SJCRH30 (cell line): Measurements from ENCODE around the gene XAF1. TPM values are rescaled to one million over a fixed set of nuclear protein-coding genes. Genes with fewer than 3 reads are reported as not detected.

Source experiments
- DNase-seq, 2 experiments: peaks; one replicate each; pipeline ENCODE4 v3.0.0-alpha.2; 2015 to 2020
- H3K27ac ChIP-seq: fragments of 250-450 bp; sonication (Bioruptor Pico); 2 replicates; pipeline ENCODE4 v1.5.1; 2020; ENCODE audit warnings: mild to moderate bottlenecking, moderate library complexity
- H3K27me3 ChIP-seq: fragments of 250-450 bp; sonication (Bioruptor Pico); 2 replicates; pipeline ENCODE4 v1.5.1; 2020; ENCODE audit warnings: mild to moderate bottlenecking, moderate library complexity
- H3K36me3 ChIP-seq: fragments of 250-450 bp; sonication (Bioruptor Pico); 2 replicates; pipeline ENCODE4 v1.5.1; 2020; ENCODE audit warnings: mild to moderate bottlenecking, moderate library complexity
- H3K4me1 ChIP-seq: fragments of 250-450 bp; sonication (Bioruptor Pico); 2 replicates; pipeline ENCODE4 v1.5.1; 2020; ENCODE audit warnings: mild to moderate bottlenecking, moderate library complexity
- H3K4me3 ChIP-seq: fragments of 250-450 bp; sonication (Bioruptor Pico); 2 replicates; pipeline ENCODE4 v1.5.1; 2020; ENCODE audit warnings: mild to moderate bottlenecking, moderate library complexity
- H3K9me3 ChIP-seq: fragments of 250-450 bp; sonication (Bioruptor Pico); replicated peaks from 2 replicates; pipeline ENCODE4 v1.5.1; 2020; ENCODE audit warnings: mild to moderate bottlenecking, moderate library complexity
- total RNA-seq: library from RNA; depleted of rRNA; stranded (reverse); fragments of >200 nt; shearing (Covaris generic); gene quantifications from 2 replicates; pipeline ENCODE4 v1.2.3, GENCODE V29; 2014; rRNA removed

The XAF1 gene
- total RNA-seq: 0.04 TPM in 1 of 2 replicates, not detected in the other

GRCh38 chr17:6755731-6756184, at the start of gene XAF1:
TSS of gene XAF1 (plus strand) at chr17:6756046. CDS start at chr17:6756079, 33 bp downstream.
- no peaks in the 10 kb centered on the region for H3K27me3 ChIP-seq
- no peak for DNase-seq
- no peaks in the 10 kb centered on the region for H3K9me3 ChIP-seq
- H3K4me1 ChIP-seq: peaks cover 13% of the 10 kb centered on the region
- H3K27ac ChIP-seq: no peak within 1 kb of the TSS
- H3K36me3 ChIP-seq: no peaks in the 10 kb centered on the region
- no peak within 1 kb of the TSS for H3K4me3 ChIP-seq

GRCh38 chr17:6706499-6706898, 49.3 kb upstream of the XAF1 start:
- no peaks in the 10 kb centered on the region for H3K9me3 ChIP-seq
- no peak overlapping the region for H3K4me3 ChIP-seq
- H3K27ac ChIP-seq: no peak overlapping the region
- no peaks in the 10 kb centered on the region for H3K36me3 ChIP-seq
- no peaks in the 10 kb centered on the region for H3K4me1 ChIP-seq
- DNase-seq: no peak
- no peaks in the 10 kb centered on the region for H3K27me3 ChIP-seq

GRCh38 chr17:6706996-6707395, 48.9 kb upstream of the XAF1 start:
- no peak for DNase-seq
- H3K27ac ChIP-seq: no peak overlapping the region
- H3K9me3 ChIP-seq: no peaks in the 10 kb centered on the region
- no peaks in the 10 kb centered on the region for H3K36me3 ChIP-seq
- no peaks in the 10 kb centered on the region for H3K4me1 ChIP-seq
- no peaks in the 10 kb centered on the region for H3K27me3 ChIP-seq
- H3K4me3 ChIP-seq: no peak overlapping the region

GRCh38 chr17:6708357-6708961, 47.4 kb upstream of the XAF1 start:
- Histone ChIP-seq H3K4me1 (no peaks in the 10 kb centered on the region), H3K4me3 (no peak overlapping the region), H3K36me3 (no peaks in the 10 kb centered on the region), H3K27me3 (no peaks in the 10 kb centered on the region), H3K9me3 (no peaks in the 10 kb centered on the region), H3K27ac (no peak overlapping the region)
- no peak for DNase-seq

GRCh38 chr17:6710317-6710716, 45.5 kb upstream of the XAF1 start:
- H3K27ac ChIP-seq: no peak overlapping the region
- H3K4me1 ChIP-seq: no peaks in the 10 kb centered on the region
- no peaks in the 10 kb centered on the region for H3K9me3 ChIP-seq
- H3K36me3 ChIP-seq: no peaks in the 10 kb centered on the region
- no peak overlapping the region for H3K4me3 ChIP-seq
- no peak for DNase-seq
- no peaks in the 10 kb centered on the region for H3K27me3 ChIP-seq

GRCh38 chr17:6711081-6711674, 44.7 kb upstream of the XAF1 start:
- no peaks in the 10 kb centered on the region for H3K4me1 ChIP-seq
- H3K27me3 ChIP-seq: no peaks in the 10 kb centered on the region
- no peak overlapping the region for H3K4me3 ChIP-seq
- no peaks in the 10 kb centered on the region for H3K9me3 ChIP-seq
- H3K36me3 ChIP-seq: no peaks in the 10 kb centered on the region
- no peak overlapping the region for H3K27ac ChIP-seq
- no peak for DNase-seq

GRCh38 chr17:6711681-6712057, 44.2 kb upstream of the XAF1 start:
- Histone ChIP-seq H3K4me3 (no peak overlapping the region), H3K36me3 (no peaks in the 10 kb centered on the region), H3K27ac (no peak overlapping the region), H3K27me3 (no peaks in the 10 kb centered on the region), H3K4me1 (no peaks in the 10 kb centered on the region), H3K9me3 (no peaks in the 10 kb centered on the region)
- no peak for DNase-seq

GRCh38 chr17:6712058-6712853, 43.6 kb upstream of the XAF1 start:
- H3K4me1 ChIP-seq: no peaks in the 10 kb centered on the region
- no peak overlapping the region for H3K27ac ChIP-seq
- H3K27me3 ChIP-seq: no peaks in the 10 kb centered on the region
- H3K4me3 ChIP-seq: no peak overlapping the region
- no peak for DNase-seq
- H3K36me3 ChIP-seq: no peaks in the 10 kb centered on the region
- H3K9me3 ChIP-seq: no peaks in the 10 kb centered on the region

- Histone ChIP-seq H3K9me3 (no peaks in the 10 kb centered on the region), H3K36me3 (no peaks in the 10 kb centered on the region), H3K4me3 (no peak overlapping the region), H3K4me1 (no peaks in the 10 kb centered on the region), H3K27ac (no peak overlapping the region), H3K27me3 (no peaks in the 10 kb centered on the region)
- DNase-seq: no peak
Measured at GRCh38 chr17:6712854-6713129, 43.1 kb upstream of the XAF1 start.

- no peak within 1 kb of the TSS for H3K4me3 ChIP-seq
- no peaks in the 10 kb centered on the region for H3K27me3 ChIP-seq
- no peaks in the 10 kb centered on the region for H3K4me1 ChIP-seq
- no peak for DNase-seq
- no peaks in the 10 kb centered on the region for H3K36me3 ChIP-seq
- H3K27ac ChIP-seq: no peak within 1 kb of the TSS
- H3K9me3 ChIP-seq: no peaks in the 10 kb centered on the region
Measured at GRCh38 chr17:6713130-6713917, 42.5 kb upstream of the XAF1 start, which contains the start of gene SLC13A5. TSS of gene SLC13A5 (minus strand) at chr17:6713369. CDS start at chr17:6713333, 36 bp downstream.

- H3K27ac ChIP-seq: no peak overlapping the region
- no peaks in the 10 kb centered on the region for H3K36me3 ChIP-seq
- H3K4me1 ChIP-seq: no peaks in the 10 kb centered on the region
- no peaks in the 10 kb centered on the region for H3K27me3 ChIP-seq
- H3K4me3 ChIP-seq: no peak overlapping the region
- H3K9me3 ChIP-seq: no peaks in the 10 kb centered on the region
- no peak for DNase-seq
Measured at GRCh38 chr17:6713918-6714271, 42.0 kb upstream of the XAF1 start.

- no peak overlapping the region for H3K4me3 ChIP-seq
- no peaks in the 10 kb centered on the region for H3K4me1 ChIP-seq
- no peak for DNase-seq
- H3K27me3 ChIP-seq: no peaks in the 10 kb centered on the region
- H3K9me3 ChIP-seq: no peaks in the 10 kb centered on the region
- no peak overlapping the region for H3K27ac ChIP-seq
- no peaks in the 10 kb centered on the region for H3K36me3 ChIP-seq
Measured at GRCh38 chr17:6714315-6714874, 41.5 kb upstream of the XAF1 start.

GRCh38 chr17:6716736-6717135, 39.1 kb upstream of the XAF1 start:
- Histone ChIP-seq H3K36me3 (no peaks in the 10 kb centered on the region), H3K4me1 (no peaks in the 10 kb centered on the region), H3K9me3 (no peaks in the 10 kb centered on the region), H3K27ac (no peak overlapping the region), H3K27me3 (no peaks in the 10 kb centered on the region), H3K4me3 (no peak overlapping the region)
- DNase-seq: no peak

GRCh38 chr17:6721744-6722143, 34.1 kb upstream of the XAF1 start:
- no peak overlapping the region for H3K27ac ChIP-seq
- no peaks in the 10 kb centered on the region for H3K27me3 ChIP-seq
- no peak overlapping the region for H3K4me3 ChIP-seq
- DNase-seq: no peak
- H3K9me3 ChIP-seq: no peaks in the 10 kb centered on the region
- H3K36me3 ChIP-seq: no peaks in the 10 kb centered on the region
- H3K4me1 ChIP-seq: no peaks in the 10 kb centered on the region

- Histone ChIP-seq H3K27ac (no peak overlapping the region), H3K27me3 (no peaks in the 10 kb centered on the region), H3K4me3 (no peak overlapping the region), H3K9me3 (no peaks in the 10 kb centered on the region), H3K4me1 (no peaks in the 10 kb centered on the region), H3K36me3 (no peaks in the 10 kb centered on the region)
- DNase-seq: no peak
Measured at GRCh38 chr17:6724009-6724408, 31.8 kb upstream of the XAF1 start.
